Measurements from ENCODE around the gene WDFY4. TPM values are rescaled to one million over a fixed set of nuclear protein-coding genes. Genes with fewer than 3 reads are reported as not detected.

The WDFY4 gene
- total RNA-seq, 1 donor from 2014 or later, result not detected

DNA sequence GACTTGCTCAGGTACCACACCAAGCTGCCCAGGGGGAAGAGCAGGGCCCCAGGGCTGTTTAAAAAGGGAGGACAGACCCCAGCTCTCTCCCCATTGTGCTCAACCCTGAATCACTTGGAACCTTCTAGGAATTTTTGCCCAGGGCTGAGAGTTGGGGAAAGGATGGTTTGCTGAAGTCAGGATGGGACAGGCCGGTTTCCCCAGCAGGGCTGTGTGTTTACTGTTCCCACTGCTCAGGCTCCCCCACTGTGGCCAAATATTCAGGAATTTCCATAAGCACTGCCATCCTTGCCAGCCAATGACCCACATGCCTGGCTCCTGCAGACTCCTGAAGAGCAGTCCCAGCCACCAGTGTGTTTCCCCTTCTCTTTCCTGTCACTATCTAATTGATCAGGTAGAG, 120.7 kb downstream of the WDFY4 start:
- H3K36me3 Mint-ChIP-seq (ENCODE audit: low read depth), result no peaks in the 10 kb centered on the region
- no peak overlapping the region for H3K4me3 Mint-ChIP-seq (ENCODE audit: unreplicated experiment)
- TF ChIP-seq, protein P1, sequence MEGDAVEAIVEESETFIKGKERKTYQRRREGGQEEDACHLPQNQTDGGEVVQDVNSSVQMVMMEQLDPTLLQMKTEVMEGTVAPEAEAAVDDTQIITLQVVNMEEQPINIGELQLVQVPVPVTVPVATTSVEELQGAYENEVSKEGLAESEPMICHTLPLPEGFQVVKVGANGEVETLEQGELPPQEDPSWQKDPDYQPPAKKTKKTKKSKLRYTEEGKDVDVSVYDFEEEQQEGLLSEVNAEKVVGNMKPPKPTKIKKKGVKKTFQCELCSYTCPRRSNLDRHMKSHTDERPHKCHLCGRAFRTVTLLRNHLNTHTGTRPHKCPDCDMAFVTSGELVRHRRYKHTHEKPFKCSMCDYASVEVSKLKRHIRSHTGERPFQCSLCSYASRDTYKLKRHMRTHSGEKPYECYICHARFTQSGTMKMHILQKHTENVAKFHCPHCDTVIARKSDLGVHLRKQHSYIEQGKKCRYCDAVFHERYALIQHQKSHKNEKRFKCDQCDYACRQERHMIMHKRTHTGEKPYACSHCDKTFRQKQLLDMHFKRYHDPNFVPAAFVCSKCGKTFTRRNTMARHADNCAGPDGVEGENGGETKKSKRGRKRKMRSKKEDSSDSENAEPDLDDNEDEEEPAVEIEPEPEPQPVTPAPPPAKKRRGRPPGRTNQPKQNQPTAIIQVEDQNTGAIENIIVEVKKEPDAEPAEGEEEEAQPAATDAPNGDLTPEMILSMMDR (IDR thresholded peaks at IDR 0.05), result no peak
- H3K27me3 Mint-ChIP-seq (ENCODE audit: low read depth), result no peaks in the 10 kb centered on the region
- H3K27ac Mint-ChIP-seq (ENCODE audit: unreplicated experiment), result no peak overlapping the region
- no peaks in the 10 kb centered on the region for H3K9me3 Mint-ChIP-seq (ENCODE audit: low read depth)
- peaks cover 12% of the 10 kb centered on the region for H3K4me1 Mint-ChIP-seq (ENCODE audit: low read depth)
- DNase-seq (ENCODE audit: low spot score), result no peak

DNA sequence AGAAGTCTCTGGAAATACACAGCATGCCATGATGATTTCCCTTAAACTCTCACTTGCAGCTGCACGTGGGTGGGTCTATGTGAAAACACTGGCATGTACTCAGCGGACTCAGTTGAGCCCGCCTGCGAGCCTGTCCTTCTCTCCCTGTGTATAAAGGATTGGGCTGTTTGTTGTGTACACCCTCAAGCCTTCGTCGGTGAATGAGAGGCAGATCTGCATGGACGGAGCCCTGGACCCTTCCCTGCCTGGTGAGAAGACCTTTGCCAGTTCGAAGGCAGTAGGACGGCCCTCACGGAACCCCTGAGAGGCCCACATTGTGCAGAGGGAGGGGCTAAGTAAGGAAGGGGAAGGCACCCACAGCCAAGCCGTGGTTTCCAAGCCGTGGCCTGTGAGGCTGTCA, 121.2 kb downstream of the WDFY4 start:
- Mint-ChIP-seq H3K9me3 (ENCODE audit: low read depth) (no peaks in the 10 kb centered on the region), H3K4me1 (ENCODE audit: low read depth) (peaks cover 12% of the 10 kb centered on the region), H3K27ac (ENCODE audit: unreplicated experiment) (no peak overlapping the region), H3K36me3 (ENCODE audit: low read depth) (no peaks in the 10 kb centered on the region), H3K4me3 (ENCODE audit: unreplicated experiment) (no peak overlapping the region), H3K27me3 (ENCODE audit: low read depth) (no peaks in the 10 kb centered on the region)
- no peak for DNase-seq (ENCODE audit: low spot score)
- TF ChIP-seq, protein P1 (IDR thresholded peaks at IDR 0.05), result no peak

DNA sequence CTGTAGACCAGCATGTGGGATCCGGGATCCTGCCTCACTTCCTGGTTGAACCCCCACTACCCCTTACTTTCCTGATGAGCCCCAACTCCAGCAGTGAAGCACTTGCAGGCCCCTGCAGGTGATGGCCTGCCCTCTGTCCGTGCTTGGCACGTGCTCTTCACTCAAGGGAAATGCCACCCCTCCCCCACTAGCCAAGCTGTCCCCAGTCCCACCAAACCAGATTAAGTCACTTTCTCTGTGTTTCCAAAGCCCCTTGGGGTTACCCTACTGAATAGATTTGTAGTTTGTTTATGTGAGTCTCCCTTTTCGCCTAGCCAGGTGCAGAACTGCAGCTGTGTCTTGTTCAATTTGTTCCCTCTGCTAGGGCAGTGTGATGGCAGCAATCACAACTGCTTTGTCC, 121.7 kb downstream of the WDFY4 start:
- Mint-ChIP-seq H3K27me3 (ENCODE audit: low read depth) (no peaks in the 10 kb centered on the region), H3K9me3 (ENCODE audit: low read depth) (no peaks in the 10 kb centered on the region), H3K27ac (ENCODE audit: unreplicated experiment) (no peak overlapping the region), H3K4me1 (ENCODE audit: low read depth) (peaks cover 12% of the 10 kb centered on the region), H3K4me3 (ENCODE audit: unreplicated experiment) (no peak overlapping the region), H3K36me3 (ENCODE audit: low read depth) (no peaks in the 10 kb centered on the region)
- TF ChIP-seq, protein P1 (IDR thresholded peaks at IDR 0.05), result no peak
- DNase-seq (ENCODE audit: low spot score), result no peak

DNA sequence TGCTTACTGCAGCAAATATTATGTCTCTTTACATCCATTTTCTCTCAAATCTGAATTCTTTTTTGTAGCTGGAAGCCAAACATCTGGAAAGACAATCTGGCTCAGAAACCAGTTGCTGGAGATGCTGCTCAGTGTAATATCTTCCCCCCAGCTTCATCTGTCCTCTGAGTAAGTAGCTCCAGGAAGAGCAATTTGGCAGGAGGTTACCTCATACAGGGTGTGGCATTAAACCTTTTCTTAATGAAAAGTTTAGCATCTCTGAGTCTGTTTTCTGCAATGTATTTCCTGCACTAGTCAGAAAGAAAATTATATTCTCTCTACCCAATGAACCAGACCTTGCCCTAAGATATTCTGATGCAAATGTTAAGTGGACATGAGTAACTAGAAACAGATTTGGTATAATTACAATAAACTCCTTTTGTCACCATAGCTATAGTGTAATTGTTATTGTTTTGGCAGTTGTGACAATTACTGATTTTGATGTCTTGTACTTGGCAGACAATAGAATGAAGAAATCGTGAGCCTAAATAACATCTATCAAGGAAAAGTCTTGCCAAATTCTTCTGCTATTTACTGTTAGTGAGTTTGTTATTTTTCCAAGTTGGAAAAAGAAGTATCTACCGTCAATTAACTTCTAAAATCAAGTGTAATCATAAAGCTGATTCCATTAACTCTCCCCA, 123.3 kb downstream of the WDFY4 start:
- Mint-ChIP-seq H3K36me3 (ENCODE audit: low read depth) (no peaks in the 10 kb centered on the region), H3K27ac (ENCODE audit: unreplicated experiment) (no peak overlapping the region), H3K27me3 (ENCODE audit: low read depth) (no peaks in the 10 kb centered on the region), H3K9me3 (ENCODE audit: low read depth) (peaks cover 3% of the 10 kb centered on the region), H3K4me3 (ENCODE audit: unreplicated experiment) (no peak overlapping the region), H3K4me1 (ENCODE audit: low read depth) (peaks cover 15% of the 10 kb centered on the region)
- no peak for DNase-seq (ENCODE audit: low spot score)
- TF ChIP-seq, protein P1 (IDR thresholded peaks at IDR 0.05), result no peak

DNA sequence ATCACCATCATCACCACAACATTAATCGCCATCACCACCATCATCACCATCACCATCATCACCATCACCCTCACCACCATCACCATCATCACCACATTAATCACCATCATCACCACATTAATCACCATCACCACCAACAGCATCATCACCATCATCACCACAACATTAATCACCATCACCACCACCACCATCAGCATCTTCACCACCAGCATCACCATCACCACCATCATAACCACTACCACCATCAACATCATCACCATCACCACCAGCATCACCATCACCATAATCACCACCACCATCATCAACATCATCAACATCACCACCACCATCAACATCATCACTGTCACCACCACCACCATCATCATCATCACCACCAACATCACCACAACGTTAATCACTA, 124.6 kb downstream of the WDFY4 start:
- TF ChIP-seq, protein P1 (IDR thresholded peaks at IDR 0.05), result no peak
- no peaks in the 10 kb centered on the region for H3K27me3 Mint-ChIP-seq (ENCODE audit: low read depth)
- H3K4me1 Mint-ChIP-seq (ENCODE audit: low read depth), result peaks cover 15% of the 10 kb centered on the region
- no peak overlapping the region for H3K4me3 Mint-ChIP-seq (ENCODE audit: unreplicated experiment)
- peaks cover 3% of the 10 kb centered on the region for H3K9me3 Mint-ChIP-seq (ENCODE audit: low read depth)
- no peaks in the 10 kb centered on the region for H3K36me3 Mint-ChIP-seq (ENCODE audit: low read depth)
- no peak overlapping the region for H3K27ac Mint-ChIP-seq (ENCODE audit: unreplicated experiment)
- no peak for DNase-seq (ENCODE audit: low spot score)

Data from chondrocyte (in vitro differentiated cells).